Psoas muscle (tissue), 8 donors: ENCODE data around the gene ANTXR1. TPM values are rescaled to one million over a fixed set of nuclear protein-coding genes. Genes with fewer than 3 reads are reported as not detected.

ENCODE experiments used
- ATAC-seq, 4 donors: fragments of 200-7000 bp; cut with Tn5 transposase; one replicate each; pipeline ENCODE4 v1.9.1; 2020; ENCODE audit warnings: moderate library complexity in 3 of 4, mild to moderate bottlenecking in 2 of 4
- DNase-seq, 2 donors: peaks; one replicate each; pipeline ENCODE4 v3.0.0-alpha.2; 2020
- H3K27ac ChIP-seq: fragments of 200-600 bp; one replicate; pipeline ENCODE4 v1.8.0; 2022
- H3K27me3 ChIP-seq, 3 donors: fragments of 200-600 bp in 1 of 3; one replicate each; pipeline versions ENCODE4 v1.6.1 to v1.8.0; 2013 to 2022; ENCODE audit warnings: low read length in 2 of 3, mild to moderate bottlenecking in 2 of 3, moderate library complexity in 1 of 3; ENCODE audit not compliant: insufficient read depth in 3 of 3
- H3K36me3 ChIP-seq, 2 donors: fragments of 200-600 bp in 1 of 2; one replicate each; pipeline versions ENCODE4 v1.6.1 to v1.8.0; 2013 to 2022; ENCODE audit warnings: low read depth in 1 of 2, mild to moderate bottlenecking in 1 of 2, moderate library complexity in 1 of 2; ENCODE audit not compliant: insufficient read depth in 1 of 2
- H3K4me1 ChIP-seq: fragments of 200-600 bp; one replicate; pipeline ENCODE4 v1.8.0; 2022
- H3K4me3 ChIP-seq: fragments of 200-600 bp; one replicate; pipeline ENCODE4 v1.8.0; 2022; ENCODE audit warnings: mild to moderate bottlenecking
- H3K9me3 ChIP-seq: fragments of 200-600 bp; one replicate; pipeline ENCODE4 v1.8.0; 2022
- WGBS, 3 donors: extraction: QIAGEN DNeasy Blood & Tissue Kit; methylation state at CpG; one replicate each; pipeline versions ENCODE4 v1.1.6 to v1.1.7; 2013; 5-methylcytosine and 5-hydroxymethylcytosine counted together
- intact Hi-C, 2 donors: fragments of 100-400 bp; cut with DNase I; formaldehyde crosslinking; loops; one replicate each; pipeline versions ENCODE4 v1.11.0 to v1.14.2; 2022
- polyA plus RNA-seq, 3 donors: library from polyadenylated mRNA; stranded (reverse); fragments of 200-250 nt; gene quantifications; one replicate each; pipeline ENCODE4 v1.2.3, GENCODE V29; 2013
- total RNA-seq, 4 donors: library from RNA; stranded (reverse); fragmentation: NEBNext Ultra II Directional in 2 of 4; extraction: Animal tissue kit (Norgen Biotek cat#: 25700) in 2 of 4; gene quantifications; one replicate each; pipeline versions ENCODE4 v1.2.1 to v1.2.4, GENCODE V29; 2021 to 2023
- TF ChIP-seq, protein P1 (sequence below): fragments of 200-600 bp; IDR thresholded peaks from one replicate; pipeline ENCODE4 v1.8.0; 2022; ENCODE audit warnings: antibody characterized with exemption
- donor health status: healthy with polysubstance abuse.
- donor health status: DM: no; HTN: no; CAD: no; lungs with moderate emphysema.
- donor health status: Bipolar disorder and iron deficiency.
- donor health status: healthy.
- donor health status: DM: yes; HTN: yes; CAD: no.
- donor health status: DM: no; HTN: no; CAD: no.
- donor health status: DM: no; HTN: no; CAD: no.
- donor health status: DM: yes; HTN: yes; CAD: no.

The ANTXR1 gene
- total and polyA plus RNA-seq, 7 donors: 3.7 to 24.3 (median 10.9) TPM

GRCh38 chr2:69031466-69031865 lies 18.5 kb downstream of the ANTXR1 start:
- Histone ChIP-seq H3K27ac (no peak overlapping the region), H3K36me3 (no peaks in the 10 kb centered on the region), H3K27me3 (no peaks in the 10 kb centered on the region), H3K4me3 (no peak overlapping the region), H3K9me3 (no peaks in the 10 kb centered on the region), H3K4me1 (no peaks in the 10 kb centered on the region)
- DNase-seq (no peak), ATAC-seq (no peak)
- intact Hi-C loops: no loop called here
- TF ChIP-seq, protein P1, sequence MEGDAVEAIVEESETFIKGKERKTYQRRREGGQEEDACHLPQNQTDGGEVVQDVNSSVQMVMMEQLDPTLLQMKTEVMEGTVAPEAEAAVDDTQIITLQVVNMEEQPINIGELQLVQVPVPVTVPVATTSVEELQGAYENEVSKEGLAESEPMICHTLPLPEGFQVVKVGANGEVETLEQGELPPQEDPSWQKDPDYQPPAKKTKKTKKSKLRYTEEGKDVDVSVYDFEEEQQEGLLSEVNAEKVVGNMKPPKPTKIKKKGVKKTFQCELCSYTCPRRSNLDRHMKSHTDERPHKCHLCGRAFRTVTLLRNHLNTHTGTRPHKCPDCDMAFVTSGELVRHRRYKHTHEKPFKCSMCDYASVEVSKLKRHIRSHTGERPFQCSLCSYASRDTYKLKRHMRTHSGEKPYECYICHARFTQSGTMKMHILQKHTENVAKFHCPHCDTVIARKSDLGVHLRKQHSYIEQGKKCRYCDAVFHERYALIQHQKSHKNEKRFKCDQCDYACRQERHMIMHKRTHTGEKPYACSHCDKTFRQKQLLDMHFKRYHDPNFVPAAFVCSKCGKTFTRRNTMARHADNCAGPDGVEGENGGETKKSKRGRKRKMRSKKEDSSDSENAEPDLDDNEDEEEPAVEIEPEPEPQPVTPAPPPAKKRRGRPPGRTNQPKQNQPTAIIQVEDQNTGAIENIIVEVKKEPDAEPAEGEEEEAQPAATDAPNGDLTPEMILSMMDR: no peak
- WGBS, 3 donors: 75 to 88% (median 78%) methylated on average over 1 of the region's 1 CpG

DNA sequence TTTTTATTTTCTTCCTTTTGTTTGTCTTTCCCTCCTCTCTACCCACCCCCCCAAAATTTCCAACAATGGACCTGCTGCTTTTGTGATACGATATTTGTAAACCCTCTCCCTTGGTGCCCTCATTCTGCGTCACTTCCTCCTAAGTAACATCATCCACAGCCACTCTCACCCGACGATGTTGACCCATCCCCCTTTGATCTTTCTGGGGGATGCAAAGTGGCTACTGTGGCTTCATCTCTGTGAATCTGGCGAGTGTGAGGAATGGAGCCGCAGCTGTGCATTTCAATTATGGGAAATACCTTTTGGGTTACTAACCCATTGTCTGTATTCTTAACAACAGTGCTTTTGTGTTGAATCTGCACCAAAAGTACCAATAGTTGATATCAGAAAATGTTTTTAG lies 19.4 kb downstream of the ANTXR1 start:
- Histone ChIP-seq H3K4me1 (no peaks in the 10 kb centered on the region), H3K4me3 (no peak overlapping the region), H3K27me3 (no peaks in the 10 kb centered on the region), H3K27ac (no peak overlapping the region), H3K9me3 (no peaks in the 10 kb centered on the region), H3K36me3 (no peaks in the 10 kb centered on the region)
- TF ChIP-seq, protein P1: no peak
- no peak for DNase-seq
- intact Hi-C loops: no loop called here
- 52 to 63% (median 59%) methylated on average over 6 of the region's 6 CpGs for WGBS, 3 donors
- no peak for ATAC-seq

DNA sequence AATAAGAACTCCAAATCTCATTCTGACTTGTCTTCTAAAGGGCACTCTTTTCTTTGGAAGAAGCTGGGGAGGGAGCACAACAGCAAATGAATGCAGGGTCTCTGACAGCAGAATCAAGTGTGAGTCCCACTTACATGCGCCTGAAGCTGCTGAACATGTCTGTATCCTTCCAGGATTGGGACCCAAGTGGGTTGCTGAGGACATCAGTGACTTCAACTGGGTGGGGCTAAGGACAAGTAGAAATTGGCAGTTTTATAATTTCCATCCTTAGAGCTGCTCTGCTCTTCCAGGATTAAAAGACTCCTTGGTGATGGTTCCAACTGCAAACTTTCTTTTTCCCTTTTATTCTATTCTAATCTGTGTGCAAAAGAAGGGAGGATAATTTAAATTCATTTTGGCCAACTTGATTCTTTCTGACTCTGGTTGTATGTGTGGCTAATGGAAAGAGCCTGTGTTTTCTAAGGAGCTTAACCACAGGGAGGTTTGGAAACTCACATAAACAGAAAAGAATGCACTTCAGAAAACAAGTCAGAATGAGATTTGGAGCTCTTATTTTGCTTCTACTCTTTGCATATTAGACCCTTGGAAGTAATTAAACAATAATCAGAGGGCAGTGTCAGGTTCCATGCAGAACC lies 20.6 kb downstream of the ANTXR1 start:
- intact Hi-C loops: no loop called here
- no peak for DNase-seq
- no peaks in the 10 kb centered on the region for H3K36me3 ChIP-seq
- H3K4me3 ChIP-seq: no peak overlapping the region
- TF ChIP-seq, protein P1: no peak
- H3K4me1 ChIP-seq: no peaks in the 10 kb centered on the region
- no peak for ATAC-seq
- no peaks in the 10 kb centered on the region for H3K27me3 ChIP-seq
- H3K27ac ChIP-seq: no peak overlapping the region
- WGBS, 3 donors: 70 to 89% (median 75%) methylated on average over 1 of the region's 1 CpG
- H3K9me3 ChIP-seq: no peaks in the 10 kb centered on the region

GRCh38 chr2:69034122-69034521 lies 21.1 kb downstream of the ANTXR1 start:
- Histone ChIP-seq H3K27ac (no peak overlapping the region), H3K27me3 (no peaks in the 10 kb centered on the region), H3K9me3 (no peaks in the 10 kb centered on the region), H3K36me3 (no peaks in the 10 kb centered on the region), H3K4me1 (no peaks in the 10 kb centered on the region), H3K4me3 (no peak overlapping the region)
- DNase-seq (no peak), ATAC-seq (no peak)
- TF ChIP-seq, protein P1: no peak
- intact Hi-C loops: no loop called here

GRCh38 chr2:69034845-69035244 lies 21.9 kb downstream of the ANTXR1 start:
- H3K27me3 ChIP-seq: no peaks in the 10 kb centered on the region
- intact Hi-C loops: no loop called here
- H3K4me3 ChIP-seq: no peak overlapping the region
- H3K27ac ChIP-seq: no peak overlapping the region
- TF ChIP-seq, protein P1: no peak
- no peaks in the 10 kb centered on the region for H3K4me1 ChIP-seq
- no peak for DNase-seq
- no peaks in the 10 kb centered on the region for H3K9me3 ChIP-seq
- ATAC-seq: peak in 1 of 4 donors; percentile 53
- no peaks in the 10 kb centered on the region for H3K36me3 ChIP-seq
- 90 to 97% (median 96%) methylated on average over 3 of the region's 3 CpGs for WGBS, 3 donors
